Suprapubic skin (tissue), 3 donors: ENCODE results near the gene SLC38A3.

ENCODE experiments used
- CTCF ChIP-seq, 2 donors: fragments of 200-600 bp in 1 of 2; fragments of 450-650 bp in 1 of 2; sonication (generic) in 1 of 2; IDR thresholded peaks; one replicate each; pipeline ENCODE4 v1.5.1; 2016 to 2019; ENCODE audit warnings: antibody characterized with exemption in 2 of 2, mild to moderate bottlenecking in 1 of 2, moderate library complexity in 1 of 2
- EP300 ChIP-seq: sonication (generic); formaldehyde crosslinking; IDR thresholded peaks from one replicate; pipeline ENCODE4 v1.6.1; 2017; ENCODE audit warnings: antibody characterized with exemption
- POLR2A ChIP-seq, 2 donors: fragments of 450-650 bp; IDR thresholded peaks; one replicate each; pipeline ENCODE4 v1.6.1; 2017; ENCODE audit warnings: antibody characterized with exemption in 2 of 2, mild to moderate bottlenecking in 2 of 2, moderate library complexity in 2 of 2

GRCh38 chr3:50268276-50268675, 63.2 kb downstream of the SLC38A3 start:
- TF ChIP-seq CTCF (IDR thresholded peaks at IDR 0.05), result no peak
- no peak for TF ChIP-seq EP300
- no peak for TF ChIP-seq POLR2A (IDR thresholded peaks at IDR 0.05)
